Activated naive CD8-positive, alpha-beta T cell treated with anti-CD3 and anti-CD28 coated beads, Interleukin-2, amount 10 ng/mL, durations not matched to agents 7 days and 5 days (primary cell): ENCODE results near the gene SHROOM2. TPM values are rescaled to one million over a fixed set of nuclear protein-coding genes. Genes with fewer than 3 reads are reported as not detected.
"Not testable (repeated sequence)": the region's sequence is repeated elsewhere in the genome, so short reads cannot be mapped to it uniquely, and the experiment has no call there.

Experiments used
- ATAC-seq: fragments of 150-1000 bp; cut with Tn5 transposase; one replicate; pipeline ENCODE4 v1.10.0; 2021; ENCODE audit warnings: low read depth, moderate library complexity
- POLR2A ChIA-PET: fragments of 350-600 bp; sonication (Branson Sonifier 250); formaldehyde crosslinking; loops from one replicate; lab custom pipeline; 2021; ENCODE audit warnings: antibody characterized with exemption; lab: Charles Lee
- DNase-seq: peaks from one replicate; pipeline ENCODE4 v3.0.0; 2021
- H3K27ac Mint-ChIP-seq: one replicate; pipeline ENCODE4 v1.8.0; 2022; ENCODE audit warnings: mild to moderate bottlenecking, mixed read lengths
- H3K27me3 Mint-ChIP-seq: one replicate; pipeline ENCODE4 v1.8.0; 2022; ENCODE audit warnings: mild to moderate bottlenecking, moderate library complexity, mixed read lengths
- H3K36me3 Mint-ChIP-seq: one replicate; pipeline ENCODE4 v1.8.0; 2021; ENCODE audit warnings: mild to moderate bottlenecking, mixed read lengths
- H3K4me1 Mint-ChIP-seq: one replicate; pipeline ENCODE4 v1.8.0; 2021; ENCODE audit warnings: mixed read lengths
- H3K4me3 Mint-ChIP-seq: one replicate; pipeline ENCODE4 v1.8.0; 2022; ENCODE audit warnings: mild to moderate bottlenecking, moderate library complexity, mixed read lengths
- H3K9me3 Mint-ChIP-seq: one replicate; pipeline ENCODE4 v1.8.0; 2021; ENCODE audit warnings: mixed read lengths
- total RNA-seq, 2 experiments: library from RNA; stranded (reverse); gene quantifications; one replicate each; pipeline ENCODE4 v1.2.3, GENCODE V29; 2021

Gene SHROOM2
- total RNA-seq, 2 experiments from 2014 or later, result not detected

GRCh38 chrX:9790866-9791265, 4.6 kb downstream of the SHROOM2 start:
- Mint-ChIP-seq H3K4me3 (no peak overlapping the region), H3K27me3 (peaks cover 26% of the 10 kb centered on the region), H3K36me3 (no peaks in the 10 kb centered on the region), H3K4me1 (no peaks in the 10 kb centered on the region), H3K27ac (no peak overlapping the region), H3K9me3 (no peaks in the 10 kb centered on the region)
- POLR2A ChIA-PET, result no interaction called here
- DNase-seq, result no peak
- ATAC-seq, result no peak

DNA sequence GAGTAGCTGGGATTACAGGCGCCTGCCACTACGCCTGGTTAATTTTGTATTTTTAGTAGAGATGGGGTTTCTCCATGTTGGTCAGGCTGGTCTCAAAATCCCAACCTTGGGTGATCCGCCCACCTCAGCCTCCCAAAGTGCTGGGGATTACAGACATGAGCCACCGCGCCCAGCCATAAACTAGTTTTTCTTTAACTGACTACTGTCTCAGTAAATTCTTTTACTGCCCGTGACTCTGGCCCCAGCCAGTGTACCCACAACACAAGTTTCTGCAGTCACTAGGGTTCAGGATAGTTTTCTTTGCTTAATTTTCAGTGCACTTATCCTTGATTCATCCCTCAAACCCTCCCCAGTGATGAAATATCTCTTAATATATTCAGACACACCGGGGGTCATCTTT, 8.3 kb downstream of the SHROOM2 start:
- Mint-ChIP-seq H3K27me3 (peaks cover 9% of the 10 kb centered on the region), H3K27ac (no peak overlapping the region), H3K4me3 (no peak overlapping the region), H3K9me3 (peaks cover 1% of the 10 kb centered on the region), H3K36me3 (no peaks in the 10 kb centered on the region), H3K4me1 (no peaks in the 10 kb centered on the region)
- DNase-seq (no peak), ATAC-seq (no peak)
- POLR2A ChIA-PET, result no interaction called here

GRCh38 chrX:9797384-9798360, 11.4 kb downstream of the SHROOM2 start:
- POLR2A ChIA-PET, result no interaction called here
- Mint-ChIP-seq H3K27me3 (peaks cover 9% of the 10 kb centered on the region), H3K4me3 (no peak overlapping the region), H3K4me1 (no peaks in the 10 kb centered on the region), H3K27ac (no peak overlapping the region), H3K9me3 (peaks cover 1% of the 10 kb centered on the region), H3K36me3 (peaks cover 2% of the 10 kb centered on the region)
- DNase-seq (no peak), ATAC-seq (no peak)

DNA sequence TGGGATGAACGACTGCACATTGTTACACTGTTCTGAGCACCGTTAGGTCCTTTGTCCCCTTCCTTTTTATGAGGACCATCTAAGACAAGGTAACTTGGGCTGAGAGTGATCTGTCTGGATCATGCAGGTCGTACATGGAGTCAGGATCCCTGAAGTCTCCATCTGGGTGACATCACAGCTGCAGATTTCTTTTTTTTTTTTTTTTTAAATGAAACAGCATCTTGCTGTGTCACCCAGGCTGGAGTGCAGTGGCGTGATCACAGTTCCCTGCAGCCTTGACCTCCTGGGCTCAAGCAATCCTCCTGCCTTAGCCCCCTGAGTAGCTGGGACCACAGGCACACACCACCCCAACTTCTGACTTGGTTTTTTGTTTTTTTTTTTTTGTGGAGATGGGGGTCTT, 16.5 kb downstream of the SHROOM2 start:
- peaks cover 1% of the 10 kb centered on the region for H3K9me3 Mint-ChIP-seq
- peaks cover 2% of the 10 kb centered on the region for H3K36me3 Mint-ChIP-seq
- no peak overlapping the region for H3K4me3 Mint-ChIP-seq
- ATAC-seq (no peak), DNase-seq (no peak)
- no peaks in the 10 kb centered on the region for H3K4me1 Mint-ChIP-seq
- no peak overlapping the region for H3K27ac Mint-ChIP-seq
- H3K27me3 Mint-ChIP-seq, result peaks cover 3% of the 10 kb centered on the region
- POLR2A ChIA-PET, result no interaction called here

DNA sequence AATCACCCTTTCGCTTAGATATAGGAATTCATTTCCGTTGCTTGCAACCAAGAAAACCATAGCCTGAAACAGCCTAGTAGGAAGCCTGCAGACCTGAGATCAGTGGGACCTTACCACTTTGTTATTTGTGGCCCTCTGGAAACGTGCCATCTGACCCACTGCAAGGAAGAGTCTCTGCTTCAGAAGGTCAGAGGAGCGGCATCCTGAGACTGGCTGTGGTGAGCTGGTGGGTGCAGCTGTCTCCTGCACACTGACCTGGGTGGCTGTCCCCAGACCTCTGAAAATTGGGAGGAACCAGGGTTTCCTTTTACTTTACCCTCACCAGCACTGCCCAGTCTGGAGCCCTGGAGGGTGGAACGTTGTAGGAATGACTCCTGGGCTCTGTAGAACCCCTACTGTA, 18.2 kb downstream of the SHROOM2 start:
- Mint-ChIP-seq H3K4me1 (no peaks in the 10 kb centered on the region), H3K9me3 (no peaks in the 10 kb centered on the region), H3K27me3 (peaks cover 3% of the 10 kb centered on the region), H3K27ac (no peak overlapping the region), H3K36me3 (peaks cover 2% of the 10 kb centered on the region), H3K4me3 (no peak overlapping the region)
- no peak for ATAC-seq
- POLR2A ChIA-PET, result no interaction called here
- no peak for DNase-seq

- POLR2A ChIA-PET, result no interaction called here
- H3K27ac Mint-ChIP-seq, result no peak overlapping the region
- H3K36me3 Mint-ChIP-seq, result no peaks in the 10 kb centered on the region
- no peak for ATAC-seq
- peaks cover 1% of the 10 kb centered on the region for H3K27me3 Mint-ChIP-seq
- no peaks in the 10 kb centered on the region for H3K4me1 Mint-ChIP-seq
- DNase-seq, result no peak
- H3K4me3 Mint-ChIP-seq, result no peak overlapping the region
- no peaks in the 10 kb centered on the region for H3K9me3 Mint-ChIP-seq
These were observed 19.7 kb downstream of the SHROOM2 start for GRCh38 chrX:9805956-9806355.

DNA sequence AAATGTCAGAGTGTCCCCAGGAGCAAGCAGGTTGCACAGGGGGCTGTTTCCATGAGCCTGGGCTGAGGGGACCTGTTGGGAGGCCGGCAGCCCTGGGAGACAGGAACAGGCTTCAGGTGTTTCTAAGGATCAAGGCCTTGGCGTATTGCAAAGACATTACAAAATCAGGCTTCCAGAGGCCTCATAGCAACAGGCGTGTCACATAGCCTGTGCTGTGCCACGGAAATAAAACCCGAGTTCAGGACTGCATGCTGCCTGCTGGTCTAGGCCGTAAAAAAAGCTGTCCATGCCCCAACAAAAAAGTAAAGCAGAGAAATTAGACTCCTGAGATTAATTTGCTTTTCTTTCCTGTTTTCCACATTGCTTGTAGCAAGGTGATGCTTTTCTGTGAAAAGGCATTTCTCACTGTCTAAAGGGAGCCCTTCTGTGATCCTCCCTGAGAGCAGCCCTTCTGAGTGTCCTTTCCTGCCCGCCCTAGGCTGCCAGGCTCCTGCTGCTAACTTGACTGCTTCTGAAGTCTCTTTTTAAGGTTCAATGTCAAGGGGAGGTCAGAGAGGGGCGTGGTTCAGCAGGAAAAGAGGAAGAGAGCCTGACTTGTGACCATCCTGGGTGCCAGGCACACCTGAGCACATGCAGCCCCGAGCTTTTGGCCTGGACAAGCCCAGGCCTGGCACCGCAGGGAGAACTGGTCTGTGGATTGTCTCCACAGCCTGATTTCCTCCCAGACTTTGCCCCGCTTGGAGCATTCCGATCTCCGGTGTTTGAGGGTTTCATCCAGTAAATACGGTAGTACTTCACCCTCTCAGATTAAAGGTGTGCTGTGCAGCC, 21.3 kb downstream of the SHROOM2 start:
- ATAC-seq (no peak), DNase-seq (no peak)
- Mint-ChIP-seq H3K27me3 (peaks cover 1% of the 10 kb centered on the region), H3K36me3 (no peaks in the 10 kb centered on the region), H3K27ac (no peak overlapping the region), H3K9me3 (no peaks in the 10 kb centered on the region), H3K4me3 (no peak overlapping the region), H3K4me1 (no peaks in the 10 kb centered on the region)
- POLR2A ChIA-PET, result no interaction called here

GRCh38 chrX:9809876-9810275, 23.6 kb downstream of the SHROOM2 start:
- H3K4me1 Mint-ChIP-seq, H3K36me3 Mint-ChIP-seq, H3K27ac Mint-ChIP-seq, POLR2A ChIA-PET, H3K4me3 Mint-ChIP-seq, H3K27me3 Mint-ChIP-seq, DNase-seq, ATAC-seq, H3K9me3 Mint-ChIP-seq: not testable (repeated sequence)

DNA sequence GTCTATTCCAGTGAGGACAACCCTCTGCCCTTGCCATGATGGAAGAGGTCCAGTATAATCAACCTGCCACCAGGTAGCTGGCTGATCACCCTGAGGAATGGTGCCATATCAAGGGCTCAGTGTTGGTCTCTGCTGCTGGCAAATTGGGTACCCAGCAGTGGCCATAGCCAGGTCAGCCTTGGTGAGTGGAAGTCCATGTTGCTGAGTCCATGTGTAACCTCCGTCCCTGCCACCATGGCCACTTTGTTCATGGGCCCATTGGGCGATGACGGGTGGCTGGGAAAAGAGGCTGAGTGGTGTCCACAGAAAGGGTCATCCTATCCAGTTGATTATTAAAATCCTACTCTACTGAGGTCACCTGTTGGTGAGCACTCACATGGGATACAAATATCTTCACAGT, 24.9 kb downstream of the SHROOM2 start:
- ATAC-seq, DNase-seq: not testable (repeated sequence)

GRCh38 chrX:9816084-9816700, 30.0 kb downstream of the SHROOM2 start:
- Mint-ChIP-seq H3K4me3 (no peak overlapping the region), H3K27ac (no peak overlapping the region), H3K9me3 (no peaks in the 10 kb centered on the region), H3K4me1 (no peaks in the 10 kb centered on the region), H3K27me3 (peaks cover 10% of the 10 kb centered on the region), H3K36me3 (no peaks in the 10 kb centered on the region)
- ATAC-seq (no peak), DNase-seq (no peak)
- POLR2A ChIA-PET, result no interaction called here

More for the DNA sequence above, 24.9 kb downstream of the SHROOM2 start:
- H3K4me3 Mint-ChIP-seq, H3K27me3 Mint-ChIP-seq, POLR2A ChIA-PET, H3K9me3 Mint-ChIP-seq, H3K27ac Mint-ChIP-seq, H3K36me3 Mint-ChIP-seq, H3K4me1 Mint-ChIP-seq: not testable (repeated sequence)

DNA sequence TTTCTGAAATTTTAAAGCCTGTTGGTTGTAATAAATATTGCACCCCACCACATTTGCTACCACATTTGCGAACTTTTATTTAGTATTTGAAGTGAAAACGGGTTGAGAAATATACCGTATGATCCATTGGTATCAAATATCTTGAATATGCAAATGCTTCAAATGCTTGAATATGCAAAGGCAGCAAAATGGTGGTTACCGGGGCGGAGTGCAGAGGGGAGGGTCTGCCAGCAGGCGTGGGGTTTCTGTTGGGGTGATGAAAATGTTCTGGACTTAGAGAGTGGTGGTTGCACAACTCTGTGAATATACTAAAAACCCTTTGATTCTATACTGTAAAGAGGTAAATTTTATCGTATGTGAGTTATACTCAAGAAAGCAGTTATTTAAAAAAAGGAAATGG, 35.3 kb downstream of the SHROOM2 start:
- ATAC-seq (no peak), DNase-seq (no peak)
- Mint-ChIP-seq H3K9me3 (no peaks in the 10 kb centered on the region), H3K36me3 (no peaks in the 10 kb centered on the region), H3K4me1 (no peaks in the 10 kb centered on the region), H3K27ac (no peak overlapping the region), H3K27me3 (peaks cover 11% of the 10 kb centered on the region), H3K4me3 (no peak overlapping the region)
- POLR2A ChIA-PET, result no interaction called here

GRCh38 chrX:9824554-9824953, 38.3 kb downstream of the SHROOM2 start:
- Mint-ChIP-seq H3K9me3 (no peaks in the 10 kb centered on the region), H3K27ac (no peak overlapping the region), H3K27me3 (peaks cover 2% of the 10 kb centered on the region), H3K4me3 (no peak overlapping the region), H3K4me1 (no peaks in the 10 kb centered on the region), H3K36me3 (no peaks in the 10 kb centered on the region)
- no peak for DNase-seq
- no peak for ATAC-seq
- POLR2A ChIA-PET, result no interaction called here

DNA sequence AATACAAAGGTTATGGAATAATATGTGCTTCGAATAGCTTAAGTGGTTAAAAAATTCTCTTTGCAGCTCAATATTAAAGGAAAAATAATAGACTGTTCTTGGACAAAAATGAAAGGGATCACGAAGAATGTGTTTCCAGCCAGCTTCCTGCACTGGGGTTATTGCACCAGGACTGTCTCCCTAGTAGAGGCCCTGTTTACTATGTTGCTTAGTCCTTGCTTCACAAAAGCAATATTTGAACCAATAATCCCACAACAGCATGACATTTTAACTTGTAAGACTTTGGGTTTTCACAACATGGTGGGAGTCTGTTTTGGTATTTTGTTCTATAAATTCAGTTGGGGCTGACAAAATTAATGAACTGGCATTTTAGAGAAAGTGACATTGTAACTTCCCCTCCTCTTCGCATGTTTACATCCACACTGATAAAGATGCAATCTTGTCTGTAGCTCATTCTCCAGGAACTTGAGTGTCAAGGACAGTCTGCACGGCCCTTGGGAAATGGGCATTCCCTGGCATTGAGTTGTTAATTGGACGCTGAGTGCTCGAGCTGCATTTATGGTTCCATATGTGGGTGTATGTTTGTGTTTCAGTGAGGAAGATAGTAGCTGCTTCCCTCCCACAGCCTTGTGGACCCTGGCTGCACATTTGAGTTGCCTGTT, 39.0 kb downstream of the SHROOM2 start:
- Mint-ChIP-seq H3K9me3 (no peaks in the 10 kb centered on the region), H3K4me1 (no peaks in the 10 kb centered on the region), H3K4me3 (no peak overlapping the region), H3K27ac (no peak overlapping the region), H3K36me3 (no peaks in the 10 kb centered on the region), H3K27me3 (peaks cover 2% of the 10 kb centered on the region)
- no peak for DNase-seq
- no peak for ATAC-seq
- POLR2A ChIA-PET, result no interaction called here
